HuH-7 (cell line): ENCODE measurements around the gene FMN1.

ENCODE experiments used
- DNase-seq: peaks from one replicate; pipeline ENCODE4 v3.0.0; 2011; ENCODE audit warnings: low spot score

Gene FMN1

DNA sequence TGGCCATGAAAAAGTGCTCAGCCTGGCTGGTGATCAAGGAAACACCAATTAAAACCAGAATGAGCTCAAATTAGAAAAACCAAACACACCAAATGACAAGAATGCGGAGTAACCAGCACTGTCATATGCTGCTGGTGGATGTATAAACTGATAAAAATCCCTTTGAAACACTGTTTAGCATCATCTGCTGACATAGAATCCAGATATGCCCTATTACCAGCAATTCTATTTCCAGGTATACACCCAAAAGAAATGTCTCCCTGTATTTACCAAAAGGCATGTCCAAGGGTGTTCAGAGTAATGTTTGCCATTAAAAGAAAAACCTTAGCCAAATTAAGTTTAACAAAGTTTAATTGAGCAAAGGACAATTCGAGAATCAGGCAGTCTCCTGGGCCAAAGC, 138.6 kb downstream of the FMN1 start:
- no peak for DNase-seq

DNA sequence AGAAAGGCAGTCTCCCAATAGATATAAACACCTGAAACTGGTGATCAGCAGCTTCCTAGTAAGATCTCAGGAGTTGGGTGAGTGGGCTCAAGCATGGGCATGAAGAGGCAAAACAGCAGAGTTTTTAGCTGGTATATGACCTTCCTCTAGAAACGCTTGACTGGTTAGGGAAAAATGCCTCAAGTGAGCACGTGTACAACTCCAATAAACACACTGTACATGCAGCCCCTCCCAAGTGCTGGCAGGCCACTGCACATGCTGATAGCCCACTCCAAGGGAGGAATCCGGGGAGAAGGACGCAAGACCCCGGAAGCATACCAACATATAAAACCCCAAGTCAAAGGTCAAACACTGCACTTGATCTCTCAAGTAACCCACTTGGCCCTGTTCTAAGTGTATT, 143.0 kb downstream of the FMN1 start:
- DNase-seq, result no peak

DNA sequence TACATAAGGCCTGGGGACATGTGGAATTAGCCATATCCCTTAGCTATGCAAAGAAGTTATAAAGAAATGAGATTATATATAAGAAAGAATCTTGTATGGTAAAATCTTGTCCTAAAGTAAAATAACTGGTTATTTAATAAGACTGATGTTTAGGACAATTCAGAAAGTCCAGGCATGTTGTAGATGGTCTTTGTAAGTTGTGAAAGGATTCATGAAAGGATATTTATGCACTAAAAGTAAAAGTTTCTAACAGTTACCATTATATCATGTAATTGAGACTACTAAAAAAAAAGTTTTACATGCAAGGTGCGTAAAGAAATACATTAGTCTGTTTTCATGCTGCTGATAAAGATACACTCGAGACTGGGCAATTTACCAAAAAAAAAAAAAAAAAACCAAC, 146.3 kb downstream of the FMN1 start:
- no peak for DNase-seq

DNA sequence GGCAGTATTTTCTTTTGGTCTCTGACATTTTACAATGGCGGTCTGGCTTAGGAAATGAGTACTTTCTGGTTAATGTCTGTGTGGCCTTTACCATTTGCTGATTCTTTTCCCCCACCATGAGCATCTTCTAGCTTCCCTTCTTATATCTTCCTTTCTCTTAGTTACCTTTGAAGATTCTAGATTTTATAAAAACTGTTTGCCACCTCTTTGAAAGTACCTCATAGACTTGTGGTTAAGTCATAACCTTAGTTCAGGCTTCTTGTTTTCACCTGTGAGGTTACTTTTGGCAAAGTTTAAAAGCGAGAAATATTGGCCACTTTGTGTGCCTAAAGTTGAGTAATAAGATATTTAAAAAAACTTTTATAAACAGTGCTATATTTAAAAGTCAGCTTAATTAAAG, 147.4 kb downstream of the FMN1 start:
- DNase-seq, result no peak

DNA sequence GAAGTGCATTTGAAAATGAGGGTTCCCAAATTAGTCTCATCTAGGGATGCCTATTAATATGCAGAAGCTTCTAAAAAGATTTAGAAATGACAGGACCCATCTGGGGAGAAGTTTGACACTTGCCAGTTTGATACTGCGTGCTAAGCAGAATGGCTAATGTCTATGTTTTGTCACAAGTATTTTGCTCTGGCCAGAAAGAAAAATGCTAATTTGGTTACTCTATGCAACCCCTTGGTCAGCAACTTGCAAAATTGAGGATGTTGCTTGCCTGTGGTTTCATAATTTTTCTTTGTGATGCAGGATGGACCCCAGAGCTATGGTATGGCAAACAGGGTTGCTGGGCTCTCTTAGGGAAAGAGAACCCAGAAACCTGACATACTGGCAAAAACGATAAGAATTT, 148.2 kb downstream of the FMN1 start:
- no peak for DNase-seq

DNA sequence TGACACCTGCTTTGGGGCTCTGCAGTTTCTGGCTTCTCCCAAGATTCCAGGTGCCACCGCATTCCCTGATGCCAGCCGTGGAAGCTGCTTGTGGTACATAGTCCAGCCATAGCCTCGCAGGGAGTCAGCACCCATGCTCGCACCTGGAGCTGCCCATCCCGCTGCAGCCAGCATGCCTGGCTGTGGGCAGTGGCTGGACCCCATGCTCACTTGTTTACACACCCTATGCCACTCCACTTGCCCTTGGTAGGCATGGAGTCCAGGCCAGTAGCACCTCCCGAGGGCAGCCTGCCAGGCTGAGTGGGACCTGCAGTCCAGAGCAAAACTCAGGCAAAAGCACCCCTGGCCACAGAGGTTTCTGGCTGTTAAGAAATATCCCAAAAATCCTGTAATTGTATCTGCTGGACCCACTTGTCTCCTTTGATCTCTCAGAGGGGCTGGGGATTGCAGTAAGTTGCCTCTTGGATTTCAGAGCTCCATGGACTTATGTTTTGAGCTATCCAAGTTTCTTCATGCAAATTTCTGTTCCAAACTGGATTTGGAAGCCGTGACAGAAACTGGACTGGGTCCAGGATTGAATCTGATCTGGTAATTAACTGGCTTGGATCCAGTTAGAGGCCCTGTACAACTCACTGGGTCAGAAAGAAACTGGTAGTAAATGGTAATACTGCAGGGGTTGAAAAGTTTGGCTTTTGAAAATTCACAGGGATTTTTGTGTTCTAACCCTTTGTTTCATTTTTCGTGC, 149.3 kb downstream of the FMN1 start:
- DNase-seq, result no peak

DNA sequence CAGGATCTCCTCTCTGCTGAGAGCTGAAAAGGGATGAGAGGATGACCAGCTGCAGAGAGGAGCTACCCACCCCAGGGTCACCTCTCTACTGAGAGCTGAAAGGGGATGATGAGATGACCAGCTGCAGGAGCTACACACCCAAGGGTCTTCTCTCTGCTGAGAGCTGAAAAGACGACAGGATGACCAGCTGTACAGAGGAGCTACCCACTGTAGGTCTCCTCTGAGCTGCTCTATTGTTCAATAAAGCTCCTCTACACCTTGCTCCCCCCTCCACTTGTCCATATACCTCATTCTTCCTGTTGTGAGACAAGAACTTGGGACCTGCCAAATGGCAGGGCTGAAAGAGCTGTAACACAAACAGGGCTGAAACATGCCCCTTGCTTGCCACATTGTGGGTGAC, 149.9 kb downstream of the FMN1 start:
- DNase-seq, result no peak

DNA sequence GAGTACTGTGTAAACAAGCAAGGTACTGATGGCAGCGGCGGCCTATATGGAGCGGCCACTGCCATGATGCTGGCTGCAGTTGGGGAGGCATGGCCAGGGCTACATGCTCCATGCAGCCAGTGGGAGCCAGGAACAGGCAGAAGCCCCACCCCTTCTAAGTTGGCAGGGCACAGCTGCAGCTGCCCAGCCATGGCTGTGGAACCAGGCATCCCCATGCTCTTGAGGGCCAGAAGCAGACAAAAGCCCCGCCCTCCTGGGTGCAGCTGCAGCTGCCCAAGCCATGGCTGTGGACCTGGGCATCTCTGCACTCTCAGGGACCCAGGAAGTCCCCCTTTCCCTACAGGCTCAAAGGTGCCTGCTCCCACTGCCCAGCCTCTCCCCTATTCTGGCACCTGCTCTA, 150.9 kb downstream of the FMN1 start:
- DNase-seq, result no peak

DNA sequence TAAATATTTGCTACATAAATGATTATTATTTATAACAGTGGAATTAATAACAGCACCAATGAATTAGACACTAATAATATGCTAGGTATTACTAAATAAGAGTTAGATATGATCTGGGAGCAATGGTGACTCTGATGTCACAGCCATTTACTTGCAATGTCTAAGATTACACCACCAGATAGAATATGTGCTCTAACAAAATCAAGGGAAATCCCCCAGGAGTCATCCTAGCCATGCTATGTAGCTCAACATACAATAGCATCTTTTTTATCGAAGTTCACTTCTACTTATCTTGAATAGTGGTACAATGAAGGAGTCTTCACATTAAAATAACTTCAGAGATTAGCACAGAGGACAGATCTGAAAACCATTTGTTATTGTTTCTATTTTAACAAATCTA, 154.0 kb downstream of the FMN1 start:
- DNase-seq, result no peak

DNA sequence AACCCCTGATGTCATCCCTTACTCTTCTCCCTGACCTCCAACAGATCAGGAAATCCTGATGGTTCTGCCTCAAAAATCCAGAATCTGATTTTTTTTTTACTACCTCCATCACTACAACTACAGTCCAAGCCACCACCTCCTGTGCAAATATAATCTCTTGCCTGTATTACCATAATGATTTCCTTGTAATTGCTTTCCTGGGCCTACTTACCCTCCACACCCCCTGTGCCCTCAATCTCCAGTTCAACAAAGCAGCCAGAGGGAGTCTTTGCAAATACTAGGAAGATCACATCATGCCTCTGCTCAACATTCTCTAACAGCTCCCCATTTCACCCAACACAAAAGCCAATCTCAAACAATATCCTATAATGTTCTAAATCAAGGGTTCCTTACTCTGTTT, 159.9 kb downstream of the FMN1 start:
- no peak for DNase-seq

DNA sequence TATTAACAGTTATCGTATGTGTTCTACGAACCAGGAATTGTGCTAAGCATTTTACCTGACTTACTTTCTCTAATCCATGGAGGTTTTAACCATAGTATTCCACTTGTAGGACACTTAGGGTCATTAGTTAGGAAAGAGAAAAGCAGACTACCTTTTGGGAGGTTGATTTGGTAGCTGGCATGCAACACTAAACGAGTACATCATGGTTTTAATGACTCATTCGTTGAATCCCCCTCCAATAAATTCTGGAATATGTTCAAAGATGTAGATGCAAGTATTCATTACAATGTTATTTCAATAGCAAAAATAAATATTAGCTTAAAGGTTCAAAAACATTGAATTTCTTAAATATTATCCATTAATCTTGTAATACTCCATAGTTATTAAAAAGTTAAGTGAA, 162.5 kb downstream of the FMN1 start:
- DNase-seq, result no peak

DNA sequence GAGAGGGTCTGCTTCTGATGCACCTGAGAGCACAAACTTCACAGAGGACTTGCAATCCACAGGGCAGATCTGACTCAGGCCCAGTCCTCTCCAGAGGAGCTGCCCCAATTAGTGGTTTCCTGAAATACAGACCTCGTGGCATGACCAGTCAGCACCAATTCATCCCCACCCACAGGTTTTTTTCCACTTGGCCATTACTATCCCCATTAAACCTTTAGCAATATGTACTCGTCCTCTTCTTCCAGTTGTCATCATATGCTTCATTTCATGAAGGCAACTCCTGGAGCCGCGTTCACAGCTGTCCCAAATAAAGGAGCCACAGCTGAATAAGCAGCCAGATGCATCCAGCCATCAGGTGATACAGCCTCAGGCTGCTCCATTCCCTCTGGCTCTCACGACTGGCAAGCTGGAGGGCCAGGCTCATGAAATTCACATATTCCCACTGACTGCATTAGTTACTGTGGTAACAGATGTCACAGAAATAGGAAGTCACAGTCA, 163.1 kb downstream of the FMN1 start:
- DNase-seq, result no peak

DNA sequence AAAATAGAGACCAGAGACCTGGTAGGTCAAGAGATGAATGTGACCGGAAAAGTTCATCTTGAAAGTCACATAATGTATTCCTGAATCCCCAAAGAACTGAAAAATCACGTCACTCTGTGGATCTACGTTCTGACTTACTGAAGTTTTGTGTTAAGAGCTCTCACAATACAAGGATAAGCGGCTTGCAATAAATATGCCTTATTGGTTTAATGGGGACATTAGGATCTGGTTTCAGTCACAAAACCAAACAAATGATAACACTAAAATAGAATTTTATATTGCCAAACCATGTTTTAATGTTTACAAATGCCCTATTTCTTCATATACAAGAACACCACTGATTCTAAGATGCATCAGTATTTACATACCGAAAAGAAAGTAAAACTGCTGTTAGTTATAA, 164.2 kb downstream of the FMN1 start:
- no peak for DNase-seq

DNA sequence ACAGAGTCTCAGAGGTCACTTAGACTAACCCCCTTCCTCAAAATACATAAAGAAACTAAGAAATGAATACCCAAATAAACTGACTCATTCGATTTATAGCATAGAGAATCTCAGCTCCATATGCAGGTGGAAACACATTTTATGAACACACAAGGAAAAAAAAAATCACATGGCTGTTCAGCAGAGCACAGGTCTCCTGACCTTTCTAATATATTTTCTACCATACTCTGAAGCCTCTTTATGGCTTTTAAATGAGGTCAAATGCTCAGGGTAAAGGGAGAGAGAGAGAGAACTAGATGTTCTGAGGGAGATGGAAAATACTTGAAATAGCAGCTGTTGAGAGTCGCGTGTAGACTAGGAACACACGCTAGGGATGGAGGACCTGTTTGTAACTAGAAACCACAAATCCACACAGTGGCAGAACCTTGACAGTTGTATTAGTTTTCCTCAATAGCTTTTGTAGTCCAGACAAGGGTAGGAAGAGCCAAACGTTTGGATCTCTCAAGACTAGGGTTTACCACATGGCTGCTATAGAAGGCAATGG, 165.3 kb downstream of the FMN1 start:
- no peak for DNase-seq

DNA sequence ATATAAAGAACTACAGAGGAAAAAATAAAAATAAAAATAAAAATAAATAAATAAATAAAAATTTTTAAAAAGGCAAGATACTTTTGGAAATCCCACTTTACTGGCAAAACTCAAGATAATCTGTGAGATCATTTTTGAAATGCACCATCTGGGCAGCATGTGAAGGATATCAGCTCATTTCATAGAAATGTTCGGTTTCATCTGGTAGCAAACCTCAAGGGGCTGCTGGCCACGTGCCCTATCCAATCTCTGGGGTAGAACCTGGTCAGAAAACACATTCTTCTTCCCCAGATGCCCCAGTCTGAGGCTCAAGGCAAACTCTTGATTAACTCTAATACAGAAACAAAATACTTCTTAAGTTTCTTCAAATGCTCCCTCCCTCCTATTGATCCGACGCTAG, 166.0 kb downstream of the FMN1 start:
- DNase-seq, result no peak

DNA sequence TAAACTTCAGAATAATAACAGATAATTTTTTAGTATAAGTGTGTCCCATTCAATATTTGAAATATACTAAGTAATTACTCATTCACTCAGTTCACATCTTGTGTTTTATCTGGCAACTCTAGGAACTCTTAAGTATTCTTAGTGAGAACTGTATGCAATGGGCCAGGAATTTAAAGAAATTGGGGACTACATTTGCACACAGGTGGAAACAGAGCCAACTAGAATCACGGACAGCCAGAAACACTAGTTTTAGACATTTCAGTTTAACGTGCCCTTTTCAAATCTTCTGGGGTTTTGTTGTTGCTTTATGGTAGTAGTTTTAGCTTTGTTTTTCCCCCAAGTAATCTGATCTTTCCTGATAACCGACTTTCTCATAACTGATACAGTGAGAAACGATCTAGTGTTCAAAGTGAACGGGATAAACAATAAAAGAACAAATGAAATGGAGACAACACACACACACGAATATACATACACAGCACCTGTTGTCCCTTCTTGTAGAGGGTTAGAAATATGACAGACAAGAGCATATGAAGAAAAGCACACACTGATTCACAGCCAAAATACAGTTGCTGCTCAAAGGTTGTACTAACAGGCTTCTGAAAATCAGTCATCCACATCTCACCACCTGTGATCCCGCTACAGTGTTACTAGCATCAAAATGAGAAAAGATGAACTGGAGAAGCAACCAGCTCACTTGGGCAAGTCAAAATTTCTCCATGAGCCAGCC, 167.0 kb downstream of the FMN1 start:
- DNase-seq, result no peak

DNA sequence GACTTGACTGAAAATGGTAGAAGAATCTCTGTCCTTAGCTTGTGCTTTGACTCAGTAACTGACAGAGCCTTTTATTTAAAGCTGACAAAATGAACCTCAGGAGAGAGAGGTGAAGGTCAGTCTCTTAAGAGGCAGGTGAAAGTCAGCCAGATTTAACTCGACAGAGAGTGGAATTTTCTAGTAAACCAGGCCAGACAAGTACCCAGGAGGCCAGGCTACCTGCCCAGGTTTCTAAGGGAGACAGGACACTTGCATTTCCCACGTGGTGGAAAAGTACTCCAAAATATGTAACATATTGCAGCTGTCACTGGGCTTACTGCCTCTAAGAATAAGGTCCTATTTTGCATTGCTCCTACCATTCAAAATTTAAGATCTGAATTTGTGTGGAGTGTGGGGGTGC, 167.9 kb downstream of the FMN1 start:
- DNase-seq, result no peak

DNA sequence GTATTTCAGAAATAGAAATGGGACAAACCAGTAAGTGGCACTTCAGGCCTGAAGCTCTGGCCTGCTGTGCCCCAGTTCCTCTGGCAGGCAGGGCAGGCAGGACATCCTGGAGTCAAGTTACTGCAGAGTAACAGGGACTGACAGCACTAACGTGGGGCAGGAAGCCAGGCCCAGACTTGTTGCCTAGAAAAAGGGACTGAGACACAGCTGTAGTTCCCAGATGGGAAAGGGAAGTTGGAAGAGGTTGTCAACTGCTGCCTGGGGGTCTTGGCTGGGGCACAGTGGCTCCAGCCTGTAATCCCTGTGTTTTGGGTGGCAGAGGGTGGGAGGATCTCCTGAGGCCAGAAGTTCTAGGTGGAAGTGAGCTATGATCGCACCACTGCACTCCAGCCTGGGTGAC, 171.9 kb downstream of the FMN1 start:
- no peak for DNase-seq

DNA sequence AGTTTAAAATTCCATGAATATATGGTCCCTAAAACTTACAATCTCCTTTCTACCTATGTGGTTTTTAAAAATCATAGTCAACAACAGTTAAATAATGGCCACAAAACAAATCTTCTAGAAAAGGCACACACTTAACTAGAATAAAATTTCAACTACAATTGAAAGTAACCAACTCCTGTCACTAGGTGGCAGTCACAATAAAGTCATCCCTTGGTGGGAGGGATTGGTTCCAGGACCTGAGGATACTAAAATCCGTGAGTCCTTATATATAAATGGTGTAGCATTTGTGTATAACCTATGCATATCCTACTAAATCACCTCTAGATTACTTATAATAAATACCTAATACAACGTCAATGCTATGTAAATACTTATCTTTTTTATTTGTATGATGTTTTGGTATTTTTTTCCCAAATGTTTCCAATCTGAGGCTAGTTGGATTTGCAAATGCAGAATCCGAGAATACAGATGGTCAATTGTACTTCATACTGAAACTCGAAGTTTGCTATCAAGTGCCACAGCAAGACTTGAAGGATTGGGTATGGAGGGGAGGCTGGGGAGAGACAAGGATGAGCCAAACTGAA, 172.6 kb downstream of the FMN1 start:
- DNase-seq, result peak; percentile 28

DNA sequence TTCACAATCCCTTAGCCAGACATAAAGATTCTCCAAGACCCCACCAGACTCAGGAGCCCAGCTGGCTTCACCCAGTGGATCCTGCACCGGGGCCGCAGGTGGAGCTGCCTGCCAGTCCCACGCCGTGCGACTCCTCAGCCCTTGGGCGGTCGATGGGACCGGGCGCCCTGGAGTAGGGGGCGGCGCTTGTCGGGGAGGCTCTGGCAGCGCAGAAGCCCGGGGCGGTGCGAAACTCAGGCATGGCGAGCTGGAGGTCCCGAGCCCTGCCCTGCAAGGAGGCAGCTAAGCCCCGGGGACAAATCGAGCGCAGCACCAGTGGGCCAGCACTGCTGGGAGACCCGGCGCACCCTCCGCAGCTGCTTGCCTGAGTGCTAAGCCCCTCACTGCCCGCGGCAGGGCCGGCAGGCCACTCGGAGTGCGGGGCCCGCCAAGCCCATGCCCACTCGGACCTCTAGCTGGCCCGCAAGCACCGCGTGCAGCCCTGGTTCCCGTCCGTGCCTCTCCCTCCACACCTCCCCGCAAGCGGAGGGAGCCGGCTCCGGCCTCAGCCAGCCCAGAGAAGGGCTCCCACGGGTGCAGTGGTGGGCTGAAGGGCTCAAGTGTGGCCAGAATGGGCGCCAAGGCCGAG, 175.0 kb downstream of the FMN1 start:
- no peak for DNase-seq

DNA sequence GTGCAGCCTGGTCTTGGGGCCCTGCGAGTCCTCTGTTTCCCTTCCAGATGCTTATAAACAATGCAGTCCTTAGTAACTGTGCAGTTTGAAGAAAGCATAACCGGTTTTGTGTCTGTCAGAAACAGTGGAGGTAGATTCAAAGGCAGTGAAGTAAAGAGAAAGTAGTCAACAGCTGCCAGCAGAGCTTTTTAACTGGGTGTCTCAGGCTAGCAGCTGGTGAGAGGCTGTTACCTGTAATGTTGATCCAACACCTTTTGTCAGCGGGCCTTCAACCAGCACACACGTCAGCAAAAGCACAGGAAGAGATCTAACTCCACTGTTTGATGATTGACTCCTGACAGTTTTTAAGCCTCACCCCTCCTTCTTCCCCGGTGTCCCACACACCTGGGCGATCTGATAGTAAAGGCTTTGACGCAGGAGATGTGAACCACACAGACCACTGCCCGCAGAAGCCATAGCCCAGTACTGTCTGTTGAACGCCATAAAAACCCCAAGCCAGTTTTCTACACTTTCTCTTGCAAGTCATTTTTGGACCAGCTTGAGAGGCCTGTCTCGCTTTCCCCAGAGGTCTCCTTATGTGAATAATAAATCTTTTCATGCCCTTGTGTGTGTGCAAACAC, 178.0 kb downstream of the FMN1 start:
- DNase-seq, result no peak

DNA sequence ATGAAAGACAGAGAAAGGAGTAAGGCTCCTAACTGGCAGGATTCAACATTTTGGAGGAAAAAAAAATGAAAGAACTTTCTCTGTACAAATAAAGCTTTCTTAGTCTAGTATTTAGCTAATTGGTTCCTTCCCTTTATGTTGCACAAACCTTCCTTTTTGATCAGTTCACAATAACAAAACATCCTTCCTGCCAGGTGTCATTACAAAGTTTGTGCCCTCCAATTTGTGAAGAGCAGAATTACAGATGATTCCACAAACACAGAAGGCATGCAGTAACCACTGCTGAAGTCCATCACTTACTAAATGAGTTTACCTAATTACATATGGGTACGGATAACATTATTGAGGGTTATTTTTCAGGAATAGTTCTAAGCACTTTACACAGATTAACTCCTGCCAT, 179.9 kb downstream of the FMN1 start:
- no peak for DNase-seq
